HG02678 (cell line): ENCODE results near the gene USP31.
A peak's percentile ranks its signal among the peaks of the same experiment; 100 is the strongest.

Source experiments
- ATAC-seq: cut with Tn5 transposase; IDR thresholded peaks from one replicate; pipeline ENCODE4 v1.9.1; 2021; ENCODE audit warnings: mild to moderate bottlenecking, moderate library complexity; ENCODE audit not compliant: unreplicated experiment

Gene USP31, protein sequence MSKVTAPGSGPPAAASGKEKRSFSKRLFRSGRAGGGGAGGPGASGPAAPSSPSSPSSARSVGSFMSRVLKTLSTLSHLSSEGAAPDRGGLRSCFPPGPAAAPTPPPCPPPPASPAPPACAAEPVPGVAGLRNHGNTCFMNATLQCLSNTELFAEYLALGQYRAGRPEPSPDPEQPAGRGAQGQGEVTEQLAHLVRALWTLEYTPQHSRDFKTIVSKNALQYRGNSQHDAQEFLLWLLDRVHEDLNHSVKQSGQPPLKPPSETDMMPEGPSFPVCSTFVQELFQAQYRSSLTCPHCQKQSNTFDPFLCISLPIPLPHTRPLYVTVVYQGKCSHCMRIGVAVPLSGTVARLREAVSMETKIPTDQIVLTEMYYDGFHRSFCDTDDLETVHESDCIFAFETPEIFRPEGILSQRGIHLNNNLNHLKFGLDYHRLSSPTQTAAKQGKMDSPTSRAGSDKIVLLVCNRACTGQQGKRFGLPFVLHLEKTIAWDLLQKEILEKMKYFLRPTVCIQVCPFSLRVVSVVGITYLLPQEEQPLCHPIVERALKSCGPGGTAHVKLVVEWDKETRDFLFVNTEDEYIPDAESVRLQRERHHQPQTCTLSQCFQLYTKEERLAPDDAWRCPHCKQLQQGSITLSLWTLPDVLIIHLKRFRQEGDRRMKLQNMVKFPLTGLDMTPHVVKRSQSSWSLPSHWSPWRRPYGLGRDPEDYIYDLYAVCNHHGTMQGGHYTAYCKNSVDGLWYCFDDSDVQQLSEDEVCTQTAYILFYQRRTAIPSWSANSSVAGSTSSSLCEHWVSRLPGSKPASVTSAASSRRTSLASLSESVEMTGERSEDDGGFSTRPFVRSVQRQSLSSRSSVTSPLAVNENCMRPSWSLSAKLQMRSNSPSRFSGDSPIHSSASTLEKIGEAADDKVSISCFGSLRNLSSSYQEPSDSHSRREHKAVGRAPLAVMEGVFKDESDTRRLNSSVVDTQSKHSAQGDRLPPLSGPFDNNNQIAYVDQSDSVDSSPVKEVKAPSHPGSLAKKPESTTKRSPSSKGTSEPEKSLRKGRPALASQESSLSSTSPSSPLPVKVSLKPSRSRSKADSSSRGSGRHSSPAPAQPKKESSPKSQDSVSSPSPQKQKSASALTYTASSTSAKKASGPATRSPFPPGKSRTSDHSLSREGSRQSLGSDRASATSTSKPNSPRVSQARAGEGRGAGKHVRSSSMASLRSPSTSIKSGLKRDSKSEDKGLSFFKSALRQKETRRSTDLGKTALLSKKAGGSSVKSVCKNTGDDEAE (N-terminal part only)

DNA sequence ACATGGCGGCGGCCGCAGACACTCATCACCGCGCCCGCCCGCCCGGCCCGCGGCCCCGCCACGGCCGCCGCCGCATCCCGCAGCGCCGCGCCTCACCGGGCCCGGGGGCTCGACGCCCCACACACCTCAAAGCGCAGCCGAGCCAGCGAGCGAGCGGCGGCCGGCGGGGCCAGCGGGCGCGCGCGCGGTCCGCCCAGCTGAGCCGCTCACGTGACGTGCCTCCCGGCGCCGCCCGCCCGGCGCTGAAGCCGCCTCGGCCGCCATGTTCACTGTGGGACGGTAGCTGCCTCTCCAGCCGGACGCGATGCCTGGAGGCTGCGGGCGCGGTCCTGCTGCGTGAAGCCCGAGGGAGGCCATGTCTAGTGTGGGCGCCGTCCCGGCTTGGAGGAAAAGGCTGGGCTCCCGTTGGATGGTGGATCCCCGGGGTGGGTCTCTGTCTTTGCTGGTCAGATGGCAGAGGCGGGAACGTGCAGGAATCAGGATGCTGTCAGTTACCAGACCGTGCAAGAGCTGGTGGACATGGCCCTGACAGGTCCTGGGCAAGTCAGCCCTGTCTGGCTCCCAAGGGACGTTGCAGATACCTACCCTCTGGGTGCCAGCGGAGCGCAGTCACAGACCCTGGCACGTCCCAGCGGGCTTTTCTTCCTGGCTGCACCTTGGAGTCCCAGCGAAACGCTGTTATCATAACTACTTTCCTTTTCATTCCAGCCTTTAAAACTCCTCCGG lies at the start of gene USP31:
Gene USP31, minus strand, starts transcription at position 186 of the 726 bp plus-strand sequence. Its CDS starts 182 bp downstream, at position 4.
- ATAC-seq, result peak; percentile 96

DNA sequence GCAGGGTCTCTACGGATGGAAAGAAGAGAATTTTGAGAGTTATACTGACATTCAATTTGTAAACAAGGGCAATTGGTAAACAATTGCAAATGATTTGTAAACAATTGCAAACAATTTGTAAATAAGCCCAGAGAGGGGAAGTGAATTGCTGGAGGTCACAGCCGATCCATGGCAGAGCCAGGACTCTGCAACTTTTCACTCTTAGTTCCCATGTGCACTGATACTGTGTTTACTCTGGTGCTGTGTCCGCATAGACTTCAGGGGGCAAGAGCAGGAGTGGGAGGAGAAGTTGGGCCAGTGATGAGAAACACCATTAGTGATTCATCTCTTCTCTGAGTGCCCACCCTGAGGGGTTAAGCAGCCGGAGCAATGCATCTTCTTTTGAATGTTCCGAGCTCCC lies 47.3 kb upstream of the USP31 start:
- no peak for ATAC-seq

DNA sequence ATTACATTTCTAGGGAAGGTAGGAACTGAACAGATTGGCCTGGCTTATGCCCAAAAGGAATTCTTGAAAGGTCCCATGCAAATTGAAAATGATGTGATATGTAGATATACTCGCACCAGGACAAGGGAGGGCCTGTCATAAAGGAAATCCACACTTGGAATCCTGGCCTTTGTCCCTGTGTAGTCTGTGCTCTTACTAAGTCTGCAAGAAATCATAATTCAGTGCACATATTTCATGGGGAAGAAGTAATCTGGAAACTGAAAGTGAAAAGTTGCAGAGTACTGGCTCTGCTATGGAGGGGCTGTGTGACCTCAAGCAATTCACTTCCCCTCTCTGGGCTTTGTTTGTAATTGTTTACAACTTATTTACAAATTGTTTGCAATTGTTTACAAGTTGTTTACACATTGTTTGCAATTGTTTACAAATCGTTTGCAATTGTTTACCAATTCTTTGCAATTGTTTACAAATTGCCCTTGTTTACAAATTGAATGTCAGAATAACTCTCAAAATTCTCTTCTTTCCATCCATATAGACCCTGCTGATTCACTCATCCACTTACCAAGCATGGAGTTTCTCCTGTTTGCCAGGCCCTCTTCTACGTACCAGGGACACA lies 46.2 kb upstream of the USP31 start:
- ATAC-seq, result no peak

DNA sequence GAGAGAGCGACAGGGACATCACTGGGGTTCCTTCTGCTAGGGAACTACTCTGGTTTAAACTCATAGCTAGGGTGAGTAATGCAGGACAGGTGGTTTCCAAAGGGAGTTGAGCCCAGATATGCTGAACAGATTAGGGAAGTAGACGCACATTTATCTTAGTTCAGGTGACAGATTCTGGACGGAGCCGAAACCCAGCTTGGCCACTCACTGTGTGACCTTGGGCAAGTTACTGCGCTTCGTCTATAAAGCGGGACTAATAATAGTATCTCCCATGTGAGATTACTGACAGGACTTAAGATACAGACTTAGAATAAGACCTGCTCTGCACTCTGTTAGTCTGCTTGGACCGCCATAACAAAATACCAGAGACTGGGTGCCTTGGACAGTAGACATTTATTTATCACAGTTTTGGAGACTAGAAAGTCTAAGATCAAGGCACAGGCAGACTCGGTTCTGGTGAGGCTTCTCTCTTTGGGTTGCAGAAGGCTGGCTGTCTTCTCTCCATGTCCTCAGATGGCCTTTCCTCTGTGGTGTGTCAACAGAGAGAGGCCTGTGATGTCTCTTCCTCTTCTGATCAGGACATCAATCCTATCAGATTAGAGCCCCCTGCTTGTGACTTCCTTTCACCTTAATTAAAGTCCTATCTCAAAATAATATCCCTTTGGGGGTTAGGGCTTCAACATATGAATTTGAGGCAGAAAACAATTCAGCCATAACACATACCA lies 45.4 kb upstream of the USP31 start:
- no peak for ATAC-seq

DNA sequence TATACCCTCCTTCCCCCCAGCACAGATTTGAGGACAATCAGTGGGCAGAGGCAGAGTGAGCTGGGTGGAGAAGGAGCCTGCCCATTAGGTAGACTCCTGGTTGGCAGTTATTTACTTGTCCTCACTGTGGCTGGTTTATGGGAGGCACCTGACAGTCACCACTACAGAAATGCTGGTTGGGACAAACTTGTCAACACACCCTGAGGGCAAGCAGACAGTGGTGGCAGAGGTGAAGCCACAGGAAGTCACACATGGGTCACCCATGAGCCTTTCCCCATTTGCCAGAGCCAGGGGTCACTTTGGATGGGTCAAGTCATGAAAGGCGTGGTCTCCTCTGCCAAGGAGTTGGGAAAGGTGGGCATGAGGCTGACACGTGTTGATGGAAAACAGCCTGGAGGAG lies 39.7 kb upstream of the USP31 start:
- ATAC-seq, result no peak

DNA sequence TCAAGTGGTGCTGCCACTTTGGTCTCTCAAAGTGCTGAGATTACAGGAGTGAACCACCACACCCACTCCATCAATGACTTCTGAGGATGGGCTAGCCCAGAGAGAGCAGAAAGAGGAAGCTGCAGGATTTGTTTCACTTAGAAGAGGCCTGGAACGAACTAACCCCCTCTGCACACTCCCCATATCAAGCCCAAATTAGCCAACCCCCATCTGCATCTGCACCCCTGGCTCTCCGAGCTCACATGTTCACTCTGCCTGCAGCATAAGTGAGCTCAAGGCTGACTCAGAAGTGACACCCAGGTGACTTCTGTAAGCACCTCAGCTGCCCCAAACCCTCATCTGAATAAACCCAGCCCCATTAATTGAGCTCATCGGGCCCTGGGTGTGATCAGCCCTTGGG lies 38.1 kb upstream of the USP31 start:
- no peak for ATAC-seq

DNA sequence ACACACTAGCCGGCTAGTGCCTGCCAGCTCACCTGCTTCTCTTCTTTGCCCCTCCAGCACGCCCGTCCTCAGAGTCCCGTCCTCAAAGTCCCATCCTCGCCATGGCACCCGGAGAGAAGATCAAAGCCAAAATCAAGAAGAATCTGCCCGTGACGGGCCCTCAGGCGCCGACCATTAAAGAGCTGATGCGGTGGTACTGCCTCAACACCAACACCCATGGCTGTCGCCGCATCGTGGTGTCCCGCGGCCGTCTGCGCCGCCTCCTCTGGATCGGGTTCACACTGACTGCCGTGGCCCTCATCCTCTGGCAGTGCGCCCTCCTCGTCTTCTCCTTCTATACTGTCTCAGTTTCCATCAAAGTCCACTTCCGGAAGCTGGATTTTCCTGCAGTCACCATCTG lies 36.9 kb upstream of the USP31 start:
- ATAC-seq, result no peak

DNA sequence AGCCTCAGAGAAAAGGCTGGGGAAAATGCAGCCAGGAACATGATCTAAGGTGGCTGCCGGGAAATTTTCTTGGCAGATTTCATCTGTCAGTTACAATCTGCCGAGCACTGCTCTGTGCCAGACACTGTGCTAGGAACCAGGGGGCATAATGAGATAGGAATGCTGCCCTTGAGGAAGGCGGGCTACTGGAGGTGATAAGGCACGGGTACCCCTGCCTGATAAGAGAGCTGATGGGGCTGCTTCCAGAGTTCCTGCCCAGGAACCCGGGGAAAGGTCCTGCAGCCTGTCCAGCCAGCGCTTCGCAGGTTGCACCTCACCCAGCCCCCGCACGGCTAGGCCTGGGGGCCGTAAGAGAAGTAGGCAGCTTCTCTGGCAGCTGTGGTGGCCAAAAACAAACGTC lies 36.4 kb upstream of the USP31 start:
- ATAC-seq, result no peak

DNA sequence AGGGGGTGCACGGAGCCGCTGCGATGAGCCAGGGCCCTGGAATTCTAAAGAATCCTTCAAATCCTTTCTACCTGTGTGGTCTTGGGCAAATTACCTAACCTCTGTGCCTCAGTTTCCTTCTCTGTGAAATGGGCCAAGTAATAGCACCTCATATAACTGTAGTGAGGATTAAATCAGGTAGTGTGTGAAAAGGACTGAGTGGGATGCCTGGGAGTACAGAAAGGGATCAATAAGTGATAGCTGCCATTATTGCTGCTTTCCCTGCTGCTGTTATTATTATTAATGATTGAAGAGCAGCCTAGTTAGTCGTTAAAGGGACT lies 34.3 kb upstream of the USP31 start:
- ATAC-seq, result no peak

DNA sequence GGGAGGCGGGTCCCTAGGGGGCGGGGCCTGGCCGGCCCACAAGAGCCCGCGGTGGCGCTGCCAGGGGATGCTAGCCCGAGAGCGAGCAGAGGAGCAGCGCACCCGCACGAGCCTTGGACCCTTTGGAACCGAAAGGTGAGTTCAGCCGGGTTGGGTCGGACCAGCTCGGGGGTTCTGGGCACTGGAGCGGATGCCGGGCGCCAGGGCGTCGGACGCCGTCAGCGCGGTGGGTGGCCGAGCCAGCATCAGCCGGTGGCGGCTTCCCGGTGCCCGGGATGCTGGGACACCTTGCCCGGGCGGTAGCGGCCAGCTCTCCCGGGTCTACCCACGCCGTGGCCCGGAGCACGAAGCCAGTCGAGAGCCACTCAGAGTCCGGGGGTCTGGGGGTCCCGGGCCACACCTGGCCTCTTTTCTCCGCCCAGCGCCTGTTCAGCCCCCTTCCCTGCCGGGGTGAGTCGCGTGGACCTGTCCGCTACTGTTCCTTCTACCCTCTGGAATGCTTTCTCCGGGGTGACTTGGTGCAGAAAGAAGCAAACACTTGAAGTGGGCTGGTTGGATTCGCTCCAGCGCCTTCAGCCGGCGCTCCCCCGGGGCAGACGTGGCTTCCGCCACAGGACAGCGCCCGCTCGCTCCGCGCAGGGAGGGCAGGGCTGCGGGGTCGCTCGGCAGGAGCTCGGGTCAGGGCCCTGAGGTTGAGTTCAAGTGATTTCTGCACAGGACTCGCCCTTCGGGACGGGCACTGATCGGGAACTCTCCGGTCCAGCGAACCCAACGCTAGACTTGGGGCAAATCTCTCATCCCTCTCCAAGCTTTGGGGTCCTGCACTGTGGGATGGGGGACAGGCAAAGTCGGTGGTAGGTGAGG lies 33.7 kb upstream of the USP31 start, which contains the start of gene SCNN1G:
Gene SCNN1G, plus strand, starts transcription at position 67 of the 864 bp plus-strand sequence. CDS start 3,527 bp downstream, outside the sequence.
- peak; percentile 8 for ATAC-seq

DNA sequence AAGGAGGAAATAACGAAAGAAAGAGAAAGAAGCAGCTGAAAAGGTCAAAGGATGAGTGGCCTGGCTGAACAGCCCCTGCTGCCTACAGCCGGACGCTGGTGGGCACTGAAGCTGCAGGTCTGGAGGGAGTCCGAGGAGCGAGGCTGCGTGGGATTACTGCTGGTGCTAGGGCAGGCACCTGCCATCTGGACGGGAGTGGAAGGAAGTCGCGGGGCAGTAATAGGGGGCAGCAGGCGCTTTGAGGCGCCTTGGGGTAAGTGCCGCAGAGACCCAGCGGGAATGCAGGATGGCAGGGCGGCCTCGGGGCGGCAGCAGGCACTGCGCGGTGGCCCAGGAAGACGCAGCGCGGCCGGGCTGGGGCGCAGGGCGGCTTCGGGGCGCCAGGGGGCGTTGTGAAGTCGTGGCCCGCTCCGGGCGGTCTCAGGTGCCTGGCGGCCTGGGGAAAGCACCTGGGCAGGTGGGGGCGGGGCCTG lies 33.0 kb upstream of the USP31 start:
- peak; percentile 86 for ATAC-seq

DNA sequence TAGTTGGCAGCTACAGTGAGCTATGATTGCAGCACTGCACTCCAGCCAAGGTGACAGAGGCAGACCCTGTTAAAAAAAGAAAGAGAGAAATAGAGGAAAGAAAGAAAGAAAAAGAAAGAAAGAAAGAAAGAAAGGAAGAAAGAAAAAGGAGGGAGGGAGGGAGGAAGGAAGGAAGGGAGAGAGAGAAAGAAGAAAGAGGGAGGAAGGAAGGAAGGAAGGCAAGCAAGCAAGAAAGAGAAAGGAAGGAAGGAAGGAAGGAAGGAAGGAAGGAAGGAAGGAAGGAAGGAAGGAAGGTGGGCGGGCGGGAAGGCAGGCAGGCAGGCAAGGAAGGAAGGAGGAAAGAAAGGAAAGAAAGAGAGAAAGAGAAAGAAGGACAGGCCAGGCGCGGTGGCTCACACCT lies 32.3 kb upstream of the USP31 start:
- no peak for ATAC-seq

DNA sequence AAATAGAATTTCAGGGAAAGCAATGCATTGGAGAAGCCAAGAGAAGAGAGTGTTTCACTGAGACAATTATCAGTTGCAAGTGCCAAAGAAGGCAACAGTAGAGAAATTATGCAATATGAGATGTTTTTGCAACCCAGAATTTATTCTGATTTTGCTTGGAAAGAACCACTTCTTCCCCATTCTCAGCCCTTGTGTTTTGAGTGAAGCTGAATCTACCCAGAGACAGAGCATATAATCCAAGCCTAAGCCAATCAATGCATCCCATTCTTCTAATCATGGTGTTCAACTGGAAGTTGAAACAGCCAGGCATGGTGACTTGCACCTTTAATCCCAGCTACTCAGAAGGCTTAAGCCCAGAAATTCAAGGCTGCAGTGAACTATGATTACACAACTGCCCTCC lies 26.4 kb upstream of the USP31 start:
- ATAC-seq, result no peak

DNA sequence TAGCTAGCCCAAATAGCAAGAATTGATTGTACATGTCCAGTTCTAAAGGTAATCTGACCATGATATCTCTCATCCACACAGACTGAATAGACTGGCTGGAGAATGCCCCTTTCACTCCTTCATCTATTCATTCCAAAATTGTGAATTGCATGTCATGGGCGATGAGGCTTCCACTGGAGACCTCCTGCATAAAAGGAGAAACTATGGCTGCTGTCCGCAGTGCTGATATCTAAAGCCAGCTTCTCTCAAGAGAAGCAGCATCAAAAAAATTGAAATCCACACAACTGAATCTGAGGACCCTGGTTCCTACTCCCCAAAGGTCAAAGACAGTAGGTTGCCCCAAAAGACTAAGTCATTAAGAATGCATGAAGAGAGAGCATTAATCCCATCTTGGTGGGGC lies 25.4 kb upstream of the USP31 start:
- no peak for ATAC-seq

DNA sequence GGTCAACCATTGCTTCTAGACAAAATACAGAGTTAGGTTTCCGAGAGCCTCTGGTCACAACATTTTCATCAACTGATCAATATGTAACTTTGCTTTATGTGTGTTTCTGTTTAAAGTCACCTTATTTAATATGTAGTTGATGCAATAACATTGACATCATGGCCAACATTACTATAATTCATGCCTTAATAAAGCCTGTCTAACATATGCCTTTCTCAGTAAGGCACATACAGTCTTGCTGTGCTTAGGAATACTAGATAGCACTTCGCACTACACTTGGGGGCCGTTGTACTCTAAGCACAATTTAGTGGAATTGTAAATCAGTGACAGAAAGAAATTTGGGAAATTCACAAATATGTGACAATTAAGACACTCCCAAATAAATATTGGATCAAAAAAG lies 23.7 kb upstream of the USP31 start:
- ATAC-seq, result no peak

DNA sequence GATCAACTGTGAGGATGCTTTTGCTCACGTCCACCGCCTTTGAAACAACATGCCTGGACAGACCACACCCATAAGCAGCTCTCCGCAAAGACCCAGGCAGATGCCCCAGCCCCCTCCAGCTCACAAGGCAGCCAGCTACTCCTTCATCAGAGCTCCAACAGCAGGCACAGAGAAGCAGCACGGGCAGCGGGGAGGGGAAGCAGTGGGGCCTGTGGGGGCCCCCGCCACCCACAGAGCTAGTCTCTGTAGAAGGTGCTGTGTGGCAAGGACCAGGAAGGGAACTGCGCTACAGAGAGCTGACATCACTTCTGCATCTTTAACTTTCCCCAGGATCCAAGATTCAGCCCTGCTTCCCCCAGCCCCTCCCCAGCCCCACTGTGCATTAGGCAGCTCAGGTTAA lies 23.3 kb upstream of the USP31 start:
- no peak for ATAC-seq

DNA sequence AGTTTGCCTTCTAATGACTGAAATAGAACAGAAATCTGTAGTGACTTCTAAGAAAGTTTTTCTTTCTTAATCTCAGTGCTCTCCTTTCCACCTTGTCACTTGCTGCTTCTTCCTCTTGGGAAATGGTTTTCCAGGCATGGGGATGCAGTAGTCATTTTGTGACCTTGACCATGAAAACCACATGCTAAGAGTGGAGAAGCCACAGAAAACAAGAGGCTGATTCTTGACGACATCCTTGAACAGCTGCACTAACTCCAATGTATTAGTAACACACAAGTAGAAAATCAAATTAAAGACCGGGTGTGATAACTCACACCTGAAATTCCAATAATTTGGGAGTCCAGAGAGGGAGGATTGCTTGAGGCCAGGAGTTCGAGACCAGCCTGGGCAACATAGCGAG lies 15.5 kb upstream of the USP31 start:
- no peak for ATAC-seq

DNA sequence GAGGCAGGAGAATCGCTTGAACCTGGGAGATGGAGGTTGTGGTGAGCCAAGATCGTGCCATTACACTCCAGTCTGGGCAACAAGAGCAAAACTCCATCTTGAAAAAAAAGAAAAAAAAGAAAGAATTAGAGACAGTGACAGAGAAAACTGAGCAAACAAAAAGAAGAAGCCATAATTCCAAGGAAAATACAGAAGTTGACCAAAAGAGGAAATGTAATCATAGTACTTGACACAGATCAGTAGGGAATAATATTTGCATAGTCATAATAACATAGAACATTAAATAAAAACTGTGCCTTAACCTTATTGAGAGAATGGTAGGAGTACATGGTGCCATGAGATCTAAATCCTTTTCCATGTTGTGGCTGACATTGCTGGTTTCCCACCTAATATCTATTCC lies 14.7 kb upstream of the USP31 start:
- ATAC-seq, result no peak
